HG03159 (cell line): Measurements from ENCODE around the gene PEAK1.

Experiments
- ATAC-seq: cut with Tn5 transposase; IDR thresholded peaks from one replicate; pipeline ENCODE4 v1.9.1; 2021; ENCODE audit warnings: mild to moderate bottlenecking, moderate library complexity; ENCODE audit not compliant: unreplicated experiment

PEAK1 gene

DNA sequence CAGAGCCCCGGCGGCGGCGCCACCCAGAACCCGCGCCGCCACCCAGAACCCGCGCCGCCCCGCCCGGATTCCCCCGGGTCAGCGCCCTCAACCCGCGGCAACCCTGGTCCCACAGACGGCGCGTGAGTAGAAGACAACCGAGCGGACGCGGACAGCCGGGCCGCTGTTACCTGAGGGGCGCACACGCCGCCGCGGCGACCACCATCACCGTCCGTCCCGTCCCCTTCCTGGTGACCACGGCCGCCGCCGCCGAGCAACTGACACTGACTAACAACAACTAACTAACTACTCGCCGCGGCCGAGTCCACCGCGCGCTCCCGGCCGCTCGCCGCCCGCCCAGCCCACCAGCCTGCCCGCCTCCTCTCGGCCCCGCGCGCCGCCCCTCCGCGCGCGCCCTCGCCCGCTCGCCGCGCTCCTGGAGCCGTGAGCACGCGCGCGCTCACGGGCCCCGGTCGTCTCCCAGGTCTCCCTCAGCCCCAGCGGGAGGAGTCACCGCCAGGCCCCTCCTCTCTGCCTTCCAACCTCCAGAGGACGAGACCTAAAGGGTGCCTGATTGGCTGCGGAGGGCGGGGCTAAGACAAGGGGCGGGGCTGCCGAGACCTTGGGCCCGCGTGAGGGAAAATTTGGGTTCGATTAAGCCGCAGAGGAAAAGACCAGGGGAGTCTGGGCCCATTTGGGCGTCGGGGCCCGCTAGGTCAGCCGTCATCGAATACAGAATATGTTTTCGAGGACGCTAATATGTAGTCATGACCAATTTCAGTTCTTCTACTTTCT lies at the start of gene PEAK1:
TSS of gene PEAK1 (minus strand) at position 269 of the 774 bp plus-strand sequence. CDS start 238,178 bp downstream, outside the sequence.
- ATAC-seq = peak; percentile 88

- ATAC-seq = no peak
Measured at GRCh38 chr15:77468896-77469295, 49.0 kb upstream of the PEAK1 start.

DNA sequence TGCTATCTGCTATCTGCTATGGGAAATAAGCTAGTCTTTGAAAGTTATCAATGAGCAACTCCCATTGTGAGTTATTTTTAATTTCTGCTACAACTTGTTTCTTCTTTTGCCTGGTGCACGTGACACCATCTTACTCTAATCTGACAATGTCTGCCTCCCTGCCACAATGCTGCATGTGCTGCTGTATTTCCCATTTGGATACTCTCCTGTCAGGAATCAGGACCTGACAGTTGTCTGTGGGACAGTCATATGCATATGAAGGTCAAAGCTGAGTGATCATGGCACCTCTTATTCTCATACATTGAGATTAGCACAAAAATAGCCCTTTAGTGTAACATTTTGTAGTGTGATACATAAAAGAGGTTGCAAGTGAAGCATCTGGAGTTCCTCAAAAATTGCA lies 46.6 kb upstream of the PEAK1 start:
- no peak for ATAC-seq

DNA sequence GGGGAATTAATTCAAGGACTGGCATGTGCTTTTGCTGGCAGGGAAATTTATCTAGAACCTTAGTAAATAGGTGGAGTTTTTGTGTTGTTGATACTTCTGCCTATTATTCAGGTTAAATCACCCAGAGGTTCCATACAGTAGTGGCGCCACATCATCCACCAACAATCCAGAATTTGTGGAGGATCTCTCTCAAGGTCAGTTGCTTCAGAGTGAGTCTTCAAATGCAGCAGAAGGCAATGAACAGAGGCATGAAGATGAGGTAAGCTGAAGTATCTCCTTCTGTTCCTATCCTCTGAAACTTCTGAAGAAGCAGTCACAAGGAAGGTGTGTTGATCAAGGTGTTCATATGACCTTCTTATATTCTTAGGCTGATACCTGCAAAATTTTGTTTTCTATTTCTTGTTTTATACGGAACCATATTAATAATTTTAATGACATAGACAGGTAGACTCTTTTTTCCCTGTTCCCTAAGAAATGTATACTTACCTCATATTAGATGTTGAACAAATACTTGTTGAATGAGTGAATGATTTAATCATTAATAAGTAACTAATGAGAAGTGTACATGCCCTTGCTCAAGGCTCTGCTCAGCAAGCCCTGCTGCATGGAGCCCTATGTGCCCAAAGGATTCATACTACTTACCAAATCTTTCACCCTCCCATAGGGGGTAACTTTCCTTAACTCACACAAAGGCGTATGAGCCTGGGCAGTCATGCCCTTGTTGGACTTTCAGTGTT lies 44.4 kb upstream of the PEAK1 start:
- no peak for ATAC-seq

- no peak for ATAC-seq
Measured at GRCh38 chr15:77461486-77461885, 41.6 kb upstream of the PEAK1 start.

GRCh38 chr15:77459031-77459430 lies 39.1 kb upstream of the PEAK1 start:
- ATAC-seq = no peak

- no peak for ATAC-seq
Measured at GRCh38 chr15:77457905-77458265, 38.0 kb upstream of the PEAK1 start.

DNA sequence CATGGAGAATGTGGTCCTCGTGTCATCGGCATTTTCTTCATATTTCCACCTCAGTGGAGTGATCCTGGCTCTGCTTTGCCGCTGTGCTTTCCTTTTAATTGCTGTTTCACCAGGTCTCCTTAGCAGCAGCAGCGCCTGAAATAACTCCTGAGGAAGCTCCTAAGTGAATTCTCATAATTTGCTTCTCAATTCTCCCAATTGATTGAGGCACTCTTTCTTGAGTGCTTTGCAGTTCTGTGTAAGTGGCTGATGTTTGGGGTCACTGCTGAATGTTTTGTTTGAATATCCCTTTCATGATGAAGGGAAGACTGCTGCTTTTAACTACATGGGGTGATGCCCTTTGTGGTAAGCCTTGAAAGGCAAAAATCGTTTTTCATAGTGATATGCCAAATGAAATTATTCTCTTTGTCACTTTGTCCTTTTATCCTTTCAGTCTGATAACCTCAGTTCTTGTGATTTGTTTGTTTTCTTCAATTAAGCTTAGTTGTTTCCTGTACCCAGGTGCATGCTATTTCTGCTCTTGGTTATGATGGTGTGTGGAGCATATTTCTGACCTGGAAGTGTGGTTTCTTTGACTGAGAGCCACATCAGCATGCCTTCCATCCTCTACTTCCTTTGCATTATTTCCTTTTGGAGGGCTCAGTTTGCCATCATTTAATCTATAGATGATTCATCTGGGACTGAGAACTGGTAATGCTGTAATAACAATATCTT lies 37.4 kb upstream of the PEAK1 start:
- no peak for ATAC-seq

GRCh38 chr15:77456746-77457145 lies 36.8 kb upstream of the PEAK1 start:
- no peak for ATAC-seq

- no peak for ATAC-seq
Measured at GRCh38 chr15:77455696-77456321, 35.9 kb upstream of the PEAK1 start.

GRCh38 chr15:77454951-77455350 lies 35.0 kb upstream of the PEAK1 start:
- ATAC-seq = no peak

- ATAC-seq = no peak
Measured at GRCh38 chr15:77454265-77454664, 34.4 kb upstream of the PEAK1 start.

GRCh38 chr15:77446840-77447390 lies 27.0 kb upstream of the PEAK1 start:
- no peak for ATAC-seq

DNA sequence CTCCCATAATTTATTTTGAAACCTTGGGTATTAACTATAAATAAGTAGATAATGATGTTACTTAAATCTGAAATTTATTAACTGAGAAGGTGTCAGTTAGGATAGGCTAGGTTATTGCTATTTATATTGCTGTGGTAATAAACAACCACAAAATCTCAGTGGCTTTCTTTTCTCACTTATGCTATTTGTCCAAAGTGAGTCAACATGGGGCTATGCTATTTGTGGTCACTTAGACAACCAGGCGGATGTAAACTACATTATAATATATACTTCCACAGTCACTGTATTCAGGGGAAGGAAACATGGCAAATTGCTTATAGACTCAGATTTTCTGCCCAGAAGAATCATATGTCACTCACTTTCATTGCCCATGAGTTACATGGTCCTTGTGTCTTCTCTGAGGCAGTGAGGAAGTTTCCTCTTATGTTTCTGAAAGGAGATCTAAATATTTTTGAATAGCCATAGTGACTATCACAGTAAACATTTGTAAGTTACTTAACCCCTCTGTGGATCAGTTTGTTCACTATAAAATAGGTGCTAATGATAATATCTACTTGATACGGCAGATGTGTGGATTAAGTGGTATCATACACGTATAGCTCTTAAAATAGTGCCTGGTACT lies 20.6 kb upstream of the PEAK1 start:
- ATAC-seq = peak; percentile 70

DNA sequence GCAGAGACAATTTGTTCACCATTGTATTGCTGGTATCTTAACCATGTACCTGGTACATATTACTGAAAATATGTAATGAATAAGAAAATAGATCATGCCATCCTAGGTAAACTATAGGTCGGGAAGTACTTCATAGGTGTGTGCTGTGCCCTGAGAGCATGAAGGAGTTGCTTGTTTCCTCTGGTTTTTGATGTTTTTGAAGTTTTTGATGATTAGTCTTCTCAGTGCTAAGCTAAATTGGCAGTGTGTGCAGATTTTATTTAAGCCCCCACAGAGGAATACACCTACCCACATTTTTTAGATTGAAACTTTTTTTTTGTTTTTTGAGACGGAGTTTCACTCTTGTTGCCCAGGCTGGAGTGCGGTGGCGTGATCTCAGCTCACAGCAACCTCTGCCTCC lies 17.4 kb upstream of the PEAK1 start:
- ATAC-seq = no peak

DNA sequence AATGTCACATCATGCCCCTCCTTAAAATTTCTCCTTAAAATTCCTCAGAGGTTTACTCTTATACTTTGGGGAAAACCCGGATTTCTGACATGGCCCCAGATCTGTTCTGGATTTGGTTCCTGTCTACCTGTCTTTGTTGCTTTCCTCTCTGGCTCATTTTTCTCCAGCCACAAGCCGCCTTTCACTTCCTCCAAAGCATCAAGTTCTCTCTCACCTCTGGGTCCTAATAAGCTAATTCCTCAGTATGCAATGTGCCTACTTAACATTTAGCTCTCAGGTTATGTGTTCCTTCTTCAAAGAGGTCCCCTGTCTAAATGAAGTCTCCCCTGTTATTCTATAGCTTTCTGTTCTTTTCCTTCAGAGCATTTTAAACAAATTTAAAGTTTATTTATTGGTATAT lies 16.9 kb upstream of the PEAK1 start:
- ATAC-seq = no peak

- no peak for ATAC-seq
Measured at GRCh38 chr15:77430652-77431051, 10.7 kb upstream of the PEAK1 start.

- ATAC-seq = no peak
Measured at GRCh38 chr15:77430213-77430612, 10.3 kb upstream of the PEAK1 start.

DNA sequence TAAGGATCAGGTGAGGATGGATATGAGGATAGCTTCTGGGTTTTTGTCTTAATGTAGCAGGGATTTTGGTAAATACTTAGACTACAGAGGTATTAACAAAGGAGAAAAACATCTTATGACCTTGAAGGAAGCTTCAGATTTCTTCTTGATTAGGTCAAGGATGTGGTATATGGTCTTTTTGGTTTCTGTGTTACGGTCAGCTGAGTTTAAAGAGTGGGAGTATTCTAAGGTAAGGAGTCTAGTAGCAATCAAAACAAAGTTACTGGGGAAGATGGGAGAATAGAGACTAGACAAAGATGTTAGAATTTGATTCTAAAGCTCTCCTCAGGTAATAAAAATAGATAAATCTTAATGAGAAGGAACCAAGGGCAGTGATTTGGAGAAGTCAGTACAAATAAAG lies 7.0 kb upstream of the PEAK1 start:
- ATAC-seq = no peak

GRCh38 chr15:77426377-77426776 lies 6.5 kb upstream of the PEAK1 start:
- ATAC-seq = no peak

- ATAC-seq = no peak
Measured at GRCh38 chr15:77425104-77425503, 5.2 kb upstream of the PEAK1 start.
